CD4-positive, alpha-beta T cell (primary cell): Measurements from ENCODE around the gene PDIK1L. TPM values are rescaled to one million over a fixed set of nuclear protein-coding genes. Genes with fewer than 3 reads are reported as not detected.

ENCODE experiments used
- ATAC-seq: fragments of 200-7000 bp; cut with Tn5 transposase; one replicate; pipeline ENCODE4 v1.10.0; 2022; ENCODE audit warnings: mild to moderate bottlenecking; ENCODE audit not compliant: poor library complexity
- CTCF ChIA-PET: fragments of 350-600 bp; sonication (Branson Sonifier 250); formaldehyde crosslinking; loops from one replicate; lab custom pipeline; 2021; ENCODE audit warnings: antibody characterized with exemption, inconsistent platforms; lab: Charles Lee
- POLR2A ChIA-PET: fragments of 350-600 bp; sonication (Branson Sonifier 250); formaldehyde crosslinking; loops from one replicate; lab custom pipeline; 2021; ENCODE audit warnings: antibody characterized with exemption, inconsistent platforms; lab: Charles Lee
- DNase-seq, 14 experiments: peaks; one replicate each; pipeline ENCODE4 v3.0.0-alpha.2; 2013 to 2020; ENCODE audit warnings: mixed read lengths in 2 of 14
- H3K27ac ChIP-seq, 2 donors: one replicate each; pipeline versions ENCODE4 v1.5.1 to v1.7.0; 2013; ENCODE audit warnings: low read length in 2 of 2, low read depth in 1 of 2, mild to moderate bottlenecking in 1 of 2
- H3K27me3 ChIP-seq, 2 experiments: 1 replicate in 1 of 2; 2 replicates in 1 of 2; pipeline versions ENCODE4 v1.6.1 to v1.7.0; 2013; ENCODE audit warnings: low read length in 2 of 2, control low read depth in 1 of 2, mild to moderate bottlenecking in 1 of 2, moderate library complexity in 1 of 2; ENCODE audit not compliant: insufficient read depth in 2 of 2, control insufficient read depth in 1 of 2
- H3K36me3 ChIP-seq: one replicate; pipeline ENCODE4 v1.6.1; 2013; ENCODE audit warnings: low read length, control low read depth; ENCODE audit not compliant: insufficient read depth
- H3K4me1 ChIP-seq: one replicate; pipeline ENCODE4 v1.6.1; 2013; ENCODE audit warnings: low read length, control low read depth; ENCODE audit not compliant: insufficient read depth
- H3K4me3 ChIP-seq: one replicate; pipeline ENCODE4 v1.5.1; 2013; ENCODE audit warnings: mild to moderate bottlenecking, low read length, moderate library complexity
- H3K9me3 ChIP-seq, 2 experiments: 1 replicate in 1 of 2; 2 replicates in 1 of 2; pipeline versions ENCODE4 v1.6.1 to v1.7.0; 2013; ENCODE audit warnings: low read length in 2 of 2, mild to moderate bottlenecking in 2 of 2, control low read depth in 1 of 2, moderate library complexity in 1 of 2; ENCODE audit not compliant: control insufficient read depth in 1 of 2, insufficient read depth in 1 of 2
- H3K27ac Mint-ChIP-seq: one replicate; pipeline ENCODE4 v1.8.0; 2020; ENCODE audit warnings: mixed read lengths
- H3K27me3 Mint-ChIP-seq: one replicate; pipeline ENCODE4 v1.8.0; 2021; ENCODE audit warnings: mixed read lengths
- H3K36me3 Mint-ChIP-seq: one replicate; pipeline ENCODE4 v1.8.0; 2021; ENCODE audit warnings: low read depth, mixed read lengths
- H3K4me1 Mint-ChIP-seq: one replicate; pipeline ENCODE4 v1.8.0; 2021; ENCODE audit warnings: low read depth, mixed read lengths
- H3K4me3 Mint-ChIP-seq: one replicate; pipeline ENCODE4 v1.8.0; 2020; ENCODE audit warnings: mild to moderate bottlenecking, mixed read lengths
- H3K9me3 Mint-ChIP-seq: one replicate; pipeline ENCODE4 v1.8.0; 2020; ENCODE audit warnings: mixed read lengths
- intact Hi-C, 2 experiments: fragments of 100-400 bp; cut with DNase I in 1 of 2; cut with micrococcal nuclease in 1 of 2; formaldehyde crosslinking; loops; one replicate each; pipeline versions ENCODE4 v1.15.1 to v1.9.0; 2023 to 2025; cut with DNase I, micrococcal nuclease
- total RNA-seq, 174 experiments: library from RNA in 2 of 174; stranded (reverse) in 2 of 174; gene quantifications; one replicate each; pipeline ENCODE4 v1.2.3 and lab custom pipeline; 2021 to 2026
- TF ChIP-seq, protein P1 (sequence below): fragments of 200-600 bp; IDR thresholded peaks from one replicate; pipeline ENCODE4 v1.8.0; 2022; ENCODE audit warnings: antibody characterized with exemption, mild to moderate bottlenecking

PDIK1L gene
- total RNA-seq, 2 experiments from 2014 or later: 9.5 to 9.9 TPM

DNA sequence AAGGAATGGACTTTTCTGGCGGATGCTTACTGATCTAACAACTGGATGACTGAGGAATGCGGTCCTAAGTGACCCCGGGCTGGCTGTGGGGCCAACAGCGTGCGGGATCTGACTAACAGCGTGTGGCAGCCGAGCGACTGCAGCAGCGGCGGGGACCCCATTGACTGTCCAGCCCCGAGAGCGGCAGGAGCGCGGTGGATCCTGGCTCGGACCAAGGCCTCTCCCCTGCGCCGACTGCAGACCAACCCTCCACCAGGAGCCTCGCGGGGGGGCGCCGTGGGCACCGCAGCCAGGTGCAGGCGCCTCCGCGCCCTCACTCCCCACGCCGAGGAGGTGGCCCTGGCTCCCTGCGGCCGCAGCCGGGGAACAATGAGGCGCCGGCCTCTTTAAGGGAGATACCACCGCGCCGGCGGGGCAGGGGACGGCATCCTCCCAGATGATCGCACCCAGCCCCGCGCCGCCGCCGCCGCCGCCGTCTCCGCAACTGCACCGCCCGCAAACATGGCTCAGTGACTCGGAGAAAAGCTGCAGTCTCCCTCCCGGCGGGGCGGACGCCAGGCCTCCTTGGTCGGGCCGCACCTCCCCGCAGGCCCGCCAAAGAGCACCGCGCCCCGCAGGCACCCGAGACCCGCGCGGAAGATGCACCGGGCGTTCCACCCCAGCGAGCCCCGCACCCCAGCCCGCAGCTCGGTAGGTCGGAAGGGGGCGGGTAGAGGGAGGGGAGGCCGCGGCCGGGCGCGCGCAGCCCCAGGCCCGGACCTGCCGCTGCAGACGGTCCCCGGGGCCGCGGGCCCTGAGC is 694 bp upstream of the PDIK1L start:
- peak overlapping the region in 1 of 2 donors; percentile 73 for H3K27ac ChIP-seq
- Mint-ChIP-seq H3K36me3 (peaks cover 32% of the 10 kb centered on the region), H3K9me3 (no peaks in the 10 kb centered on the region), H3K27me3 (no peaks in the 10 kb centered on the region), H3K4me1 (peaks cover 38% of the 10 kb centered on the region), H3K4me3 (peak overlapping the region; percentile 94), H3K27ac (peak overlapping the region; percentile 92)
- peaks cover 15% of the 10 kb centered on the region for H3K36me3 ChIP-seq
- DNase-seq (peak; percentile 48 to 89 (median 73)), ATAC-seq (peak; percentile 55)
- ChIA-PET CTCF (interaction anchor here (0.8 to 3.5 kb wide), 4 partner anchors 16 to 123 kb away, joined by 3 to 18 read pairs (median 10); partner anchors contain the start of gene CEP85), POLR2A (interaction anchor here (1.3 to 3.8 kb wide), 8 partner anchors 8 to 267 kb away, joined by 4 to 67 read pairs (median 7); no protein-coding TSS in a partner anchor)
- TF ChIP-seq, protein P1, sequence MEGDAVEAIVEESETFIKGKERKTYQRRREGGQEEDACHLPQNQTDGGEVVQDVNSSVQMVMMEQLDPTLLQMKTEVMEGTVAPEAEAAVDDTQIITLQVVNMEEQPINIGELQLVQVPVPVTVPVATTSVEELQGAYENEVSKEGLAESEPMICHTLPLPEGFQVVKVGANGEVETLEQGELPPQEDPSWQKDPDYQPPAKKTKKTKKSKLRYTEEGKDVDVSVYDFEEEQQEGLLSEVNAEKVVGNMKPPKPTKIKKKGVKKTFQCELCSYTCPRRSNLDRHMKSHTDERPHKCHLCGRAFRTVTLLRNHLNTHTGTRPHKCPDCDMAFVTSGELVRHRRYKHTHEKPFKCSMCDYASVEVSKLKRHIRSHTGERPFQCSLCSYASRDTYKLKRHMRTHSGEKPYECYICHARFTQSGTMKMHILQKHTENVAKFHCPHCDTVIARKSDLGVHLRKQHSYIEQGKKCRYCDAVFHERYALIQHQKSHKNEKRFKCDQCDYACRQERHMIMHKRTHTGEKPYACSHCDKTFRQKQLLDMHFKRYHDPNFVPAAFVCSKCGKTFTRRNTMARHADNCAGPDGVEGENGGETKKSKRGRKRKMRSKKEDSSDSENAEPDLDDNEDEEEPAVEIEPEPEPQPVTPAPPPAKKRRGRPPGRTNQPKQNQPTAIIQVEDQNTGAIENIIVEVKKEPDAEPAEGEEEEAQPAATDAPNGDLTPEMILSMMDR: peak; percentile 13
- H3K27me3 ChIP-seq: no peaks in the 10 kb centered on the region
- peaks cover 24% of the 10 kb centered on the region for H3K4me1 ChIP-seq
- H3K9me3 ChIP-seq: no peaks in the 10 kb centered on the region
- peak overlapping the region; percentile 73 for H3K4me3 ChIP-seq
- intact Hi-C loops: loop anchor here (1.0 to 10.0 kb wide), 6 partner anchors 15 to 866 kb away; partner anchors contain the start of genes RSRP1 (in 1 of the 2) and STMN1 (in 1 of the 2)

GRCh38 chr1:26112407-26112775 is 767 bp downstream of the PDIK1L start:
- Histone ChIP-seq H3K9me3 (no peaks in the 10 kb centered on the region), H3K27ac (peak overlapping the region; percentile 34 to 73), H3K4me1 (peaks cover 24% of the 10 kb centered on the region), H3K36me3 (peaks cover 20% of the 10 kb centered on the region), H3K4me3 (peak overlapping the region; percentile 99), H3K27me3 (no peaks in the 10 kb centered on the region)
- CTCF ChIA-PET: interaction anchor here (2.2 to 3.5 kb wide), 2 partner anchors 14 to 33 kb away, joined by 11 to 18 read pairs; no protein-coding TSS in a partner anchor
- DNase-seq (peak in 3 of 14 experiments; percentile 28 to 45 (median 40)), ATAC-seq (no peak)
- Mint-ChIP-seq H3K4me3 (peak overlapping the region; percentile 96), H3K27me3 (no peaks in the 10 kb centered on the region), H3K27ac (peak overlapping the region; percentile 92), H3K9me3 (no peaks in the 10 kb centered on the region), H3K36me3 (peaks cover 42% of the 10 kb centered on the region), H3K4me1 (peaks cover 38% of the 10 kb centered on the region)
- intact Hi-C loops: loop anchor here in 1 of 2 experiments (1.0 to 10.0 kb wide), 5 partner anchors 13 to 868 kb away; partner anchors contain the start of genes RSRP1 and STMN1
- POLR2A ChIA-PET: interaction anchor here (1.1 to 3.8 kb wide), 5 partner anchors 9 to 19 kb away, joined by 3 to 67 read pairs (median 8); no protein-coding TSS in a partner anchor
- TF ChIP-seq, protein P1: no peak

DNA sequence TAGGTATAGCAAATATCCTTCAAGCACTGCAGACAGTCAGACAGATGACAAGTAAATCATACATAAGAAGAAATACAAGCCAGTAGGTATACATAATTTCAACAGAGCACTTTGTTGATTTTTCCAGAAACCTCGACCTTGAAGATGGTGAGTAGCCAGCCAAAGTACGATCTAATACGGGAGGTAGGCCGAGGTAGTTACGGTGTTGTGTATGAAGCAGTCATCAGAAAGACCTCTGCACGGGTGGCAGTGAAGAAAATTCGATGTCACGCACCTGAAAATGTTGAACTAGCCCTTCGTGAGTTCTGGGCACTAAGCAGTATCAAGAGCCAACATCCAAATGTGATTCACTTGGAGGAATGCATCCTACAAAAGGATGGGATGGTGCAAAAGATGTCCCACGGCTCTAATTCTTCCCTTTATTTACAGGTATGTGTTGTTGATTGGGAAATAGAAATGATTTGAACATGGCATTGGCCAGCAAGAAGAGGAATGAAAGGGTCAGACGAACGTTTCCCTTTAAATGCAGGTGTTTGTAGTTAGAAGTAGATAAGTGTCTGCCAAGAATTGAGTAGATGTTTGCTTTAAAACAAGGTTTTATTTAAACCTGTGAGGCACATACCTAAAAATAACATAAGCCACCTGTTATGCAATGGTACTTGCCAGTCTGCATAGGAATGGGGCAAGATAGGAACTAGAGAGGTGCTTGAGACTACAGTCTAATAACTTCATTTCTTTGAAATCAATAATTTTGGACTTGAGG is 2.7 kb downstream of the PDIK1L start:
- Mint-ChIP-seq H3K9me3 (no peaks in the 10 kb centered on the region), H3K4me3 (peak overlapping the region; percentile 73), H3K27ac (no peak overlapping the region), H3K4me1 (peaks cover 44% of the 10 kb centered on the region), H3K36me3 (peaks cover 60% of the 10 kb centered on the region), H3K27me3 (no peaks in the 10 kb centered on the region)
- H3K9me3 ChIP-seq: no peaks in the 10 kb centered on the region
- TF ChIP-seq, protein P1: no peak
- ATAC-seq (no peak), DNase-seq (no peak)
- no peak overlapping the region for H3K27ac ChIP-seq
- H3K27me3 ChIP-seq: no peaks in the 10 kb centered on the region
- H3K4me1 ChIP-seq: peaks cover 24% of the 10 kb centered on the region
- CTCF ChIA-PET: interaction anchor here (3.5 kb wide), 1 partner anchor 31 kb away, joined by 18 read pairs; no protein-coding TSS in a partner anchor
- no peak overlapping the region for H3K4me3 ChIP-seq
- POLR2A ChIA-PET: interaction anchor here (1.1 to 3.8 kb wide), 4 partner anchors 9 to 31 kb away, joined by 4 to 67 read pairs (median 9); no protein-coding TSS in a partner anchor
- intact Hi-C loops: loop anchor here in 1 of 2 experiments (5.0 to 10.0 kb wide), 4 partner anchors 77 to 870 kb away; partner anchors contain the start of genes RSRP1 and STMN1
- peaks cover 38% of the 10 kb centered on the region for H3K36me3 ChIP-seq
